Activated CD4-positive, alpha-beta T cell treated with anti-CD3 and anti-CD28 coated beads, Interleukin-2, amount 50 U/mL, for 4 hours (primary cell): ENCODE measurements around the gene MUCL3.
"Not testable (repeated sequence)": the region's sequence is repeated elsewhere in the genome, so short reads cannot be mapped to it uniquely, and the experiment has no call there.

ENCODE experiments used
- DNase-seq, 2 experiments: peaks; one replicate each; pipeline ENCODE4 v3.0.0-alpha.2; 2020

The MUCL3 gene

GRCh38 chr6:30947231-30947630 lies 6.5 kb downstream of the MUCL3 start:
- no peak for DNase-seq

- no peak for DNase-seq
Measured at GRCh38 chr6:30948811-30949210, 8.0 kb downstream of the MUCL3 start.

DNA sequence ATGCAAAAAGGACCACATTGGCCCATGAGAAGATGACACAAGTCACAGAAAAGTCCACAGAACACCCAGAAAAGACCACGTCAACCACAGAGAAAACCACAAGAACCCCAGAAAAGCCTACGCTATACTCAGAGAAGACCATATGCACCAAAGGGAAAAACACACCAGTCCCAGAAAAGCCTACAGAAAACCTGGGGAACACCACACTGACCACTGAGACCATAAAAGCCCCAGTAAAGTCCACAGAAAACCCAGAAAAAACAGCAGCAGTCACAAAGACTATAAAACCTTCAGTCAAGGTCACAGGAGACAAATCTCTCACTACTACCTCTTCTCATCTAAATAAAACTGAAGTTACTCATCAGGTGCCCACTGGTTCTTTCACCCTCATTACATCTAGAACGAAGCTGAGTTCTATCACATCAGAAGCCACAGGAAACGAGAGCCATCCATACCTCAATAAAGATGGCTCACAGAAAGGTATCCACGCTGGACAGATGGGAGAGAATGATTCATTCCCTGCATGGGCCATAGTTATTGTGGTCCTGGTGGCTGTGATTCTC lies 11.2 kb downstream of the MUCL3 start:
- DNase-seq: no peak

GRCh38 chr6:30954631-30955366 lies 14.0 kb downstream of the MUCL3 start:
- no peak for DNase-seq

GRCh38 chr6:30955367-30956042 lies 14.7 kb downstream of the MUCL3 start:
- peak; percentile 44 to 47 for DNase-seq

GRCh38 chr6:30957716-30958115 lies 16.9 kb downstream of the MUCL3 start:
- no peak for DNase-seq

DNA sequence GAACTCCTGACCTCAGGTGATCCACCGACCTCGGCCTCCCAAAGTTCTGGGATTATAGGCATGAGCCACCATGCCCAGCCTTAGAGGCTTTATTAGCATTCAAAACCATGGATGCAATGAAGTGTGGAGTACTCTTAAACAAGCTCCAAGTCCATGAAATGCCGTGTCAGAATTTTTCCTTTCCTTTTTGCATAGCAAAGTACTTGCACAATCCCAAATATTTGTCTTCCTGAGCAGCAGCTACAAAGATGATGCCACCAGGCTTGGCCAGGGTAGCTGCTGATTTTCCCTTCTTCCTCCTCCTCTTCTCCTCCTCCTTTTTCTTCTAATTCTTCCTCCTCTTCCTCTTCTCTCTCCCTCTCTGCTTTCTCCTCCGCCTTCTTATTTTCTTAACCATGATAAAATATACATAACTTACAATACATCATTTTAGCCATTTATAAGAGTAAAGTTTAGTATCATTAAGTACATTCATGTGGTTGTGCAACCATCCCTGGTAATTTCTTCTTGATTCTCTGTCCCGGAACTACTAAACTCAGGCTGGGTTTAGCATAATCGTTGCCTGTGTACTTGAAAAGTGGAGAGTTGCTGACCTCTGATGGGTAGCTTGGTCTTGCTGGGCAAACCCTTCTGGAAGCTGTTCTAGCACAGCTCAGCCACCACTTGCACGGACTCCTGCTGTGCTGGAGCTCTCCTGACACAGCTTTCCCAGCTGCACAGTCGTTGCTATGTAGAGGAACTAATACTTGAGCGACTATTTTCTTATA lies 20.3 kb downstream of the MUCL3 start:
- no peak for DNase-seq

GRCh38 chr6:30962716-30963115 lies 21.9 kb downstream of the MUCL3 start:
- DNase-seq: no peak

GRCh38 chr6:30963641-30964040 lies 22.9 kb downstream of the MUCL3 start:
- DNase-seq: no peak

DNA sequence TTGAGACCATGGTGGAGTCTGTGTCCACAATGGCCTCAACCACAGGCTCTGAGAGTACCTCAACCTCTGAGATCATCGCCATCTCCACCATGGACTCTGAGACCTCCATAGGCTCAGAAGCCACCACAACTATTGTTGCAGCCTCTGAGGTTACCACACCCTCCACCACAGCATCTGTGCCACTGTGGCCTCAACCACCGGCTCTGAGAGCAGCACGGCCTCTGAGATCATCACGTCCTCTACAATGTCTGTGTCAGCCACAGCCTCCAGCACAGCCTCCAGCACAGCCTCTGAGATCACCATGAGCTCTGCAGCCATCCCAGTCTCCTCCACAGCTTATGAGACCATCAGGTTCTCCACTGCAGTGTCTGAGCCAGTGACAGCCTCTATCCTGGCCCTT lies 23.3 kb downstream of the MUCL3 start:
- DNase-seq: no peak

DNA sequence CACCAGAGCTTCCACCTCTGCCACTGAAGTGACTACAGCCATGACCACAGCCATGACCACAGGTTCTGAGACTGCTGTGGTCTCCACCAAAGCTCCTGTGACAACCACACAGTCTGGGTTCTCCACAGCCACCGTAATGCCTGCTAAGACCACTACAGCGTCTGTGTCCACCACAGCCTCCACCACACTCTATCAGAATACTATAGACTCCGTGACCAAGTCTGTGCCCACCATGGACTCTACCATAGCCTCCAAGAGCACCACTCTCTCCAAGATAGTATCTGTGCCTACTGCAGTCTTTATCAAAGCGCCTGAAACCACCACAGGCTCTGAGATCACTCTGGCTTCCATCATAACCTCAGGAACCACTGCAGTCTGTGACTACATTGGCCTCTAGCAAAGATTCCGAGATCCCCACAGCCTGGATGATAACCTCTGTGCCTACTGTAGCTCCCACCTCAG lies 24.4 kb downstream of the MUCL3 start:
- no peak for DNase-seq

GRCh38 chr6:30966154-30966553 lies 25.4 kb downstream of the MUCL3 start:
- no peak for DNase-seq

DNA sequence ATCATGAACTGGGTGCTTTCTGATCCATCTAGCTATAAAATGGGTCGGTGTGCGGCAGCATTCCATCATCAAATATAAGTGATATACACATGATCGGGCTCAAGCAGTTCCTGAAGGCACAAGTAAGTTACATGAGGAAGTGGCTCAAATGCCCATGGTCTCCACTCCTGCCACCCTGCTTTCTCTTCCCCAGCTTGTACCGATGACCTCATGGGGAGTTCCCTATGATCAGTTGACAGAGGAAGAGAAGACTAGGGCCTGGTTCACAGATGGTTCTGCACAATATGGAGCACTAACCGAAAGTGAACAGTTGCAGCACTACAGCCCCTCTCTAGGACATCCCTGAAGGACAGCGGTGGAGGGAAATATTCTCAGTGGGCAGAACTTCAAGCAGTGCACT lies 28.4 kb downstream of the MUCL3 start:
- DNase-seq: not testable (repeated sequence)

- no peak for DNase-seq
Measured at GRCh38 chr6:30970946-30971345, 30.2 kb downstream of the MUCL3 start.

DNA sequence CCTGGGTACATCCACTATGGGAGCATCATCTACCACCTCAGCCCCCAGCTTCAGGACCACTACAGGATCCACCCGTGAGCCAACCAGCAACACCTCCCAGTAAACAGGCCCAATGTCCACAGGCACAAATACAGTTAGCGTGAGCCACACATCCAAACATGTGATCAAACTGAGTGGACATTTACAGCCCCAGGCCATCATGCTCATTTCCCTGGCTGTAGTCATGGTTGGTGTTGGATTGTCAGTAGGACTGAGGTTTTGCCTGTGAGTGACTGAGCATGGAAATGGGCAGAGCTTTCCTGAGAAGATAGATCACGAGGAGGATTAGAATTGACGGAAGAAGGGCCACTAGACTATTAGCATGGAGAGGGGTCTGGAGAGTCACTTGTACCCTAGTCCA lies 32.0 kb downstream of the MUCL3 start:
- no peak for DNase-seq

DNA sequence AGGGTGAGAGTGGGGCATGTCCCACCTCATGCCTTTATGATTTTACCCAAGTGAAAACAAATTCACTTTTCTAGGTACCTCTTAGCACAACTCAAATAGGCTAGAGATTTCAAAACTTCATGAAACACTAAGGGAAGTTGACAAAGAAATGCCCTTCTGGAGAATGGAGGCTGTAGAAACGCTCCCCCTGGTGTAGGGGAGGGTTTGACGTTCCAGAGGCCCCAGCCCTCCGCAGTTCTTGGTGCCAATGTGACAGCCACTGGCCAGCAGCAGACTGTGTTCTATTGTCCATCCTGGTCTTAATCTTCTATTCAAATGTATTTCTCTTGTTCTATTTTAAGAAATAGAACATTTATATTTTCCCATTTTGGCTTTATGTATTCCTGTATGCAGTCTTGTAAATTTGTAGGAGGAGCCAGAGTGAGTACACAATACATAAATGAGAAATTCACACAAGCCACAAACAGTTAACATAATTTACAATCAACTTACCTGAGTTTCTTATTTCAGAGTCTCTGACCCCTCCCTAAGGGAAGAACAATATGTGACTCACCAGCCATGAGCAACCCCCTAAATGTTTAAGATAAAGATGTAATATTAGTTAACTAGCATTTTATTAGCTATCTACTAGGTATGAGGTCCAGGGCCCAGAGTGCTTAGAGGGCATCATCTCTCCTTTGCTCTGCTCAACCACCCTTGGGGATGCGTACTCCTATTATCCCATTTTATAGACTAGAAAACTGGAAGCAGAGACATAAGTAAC lies 33.9 kb downstream of the MUCL3 start:
- DNase-seq: no peak

DNA sequence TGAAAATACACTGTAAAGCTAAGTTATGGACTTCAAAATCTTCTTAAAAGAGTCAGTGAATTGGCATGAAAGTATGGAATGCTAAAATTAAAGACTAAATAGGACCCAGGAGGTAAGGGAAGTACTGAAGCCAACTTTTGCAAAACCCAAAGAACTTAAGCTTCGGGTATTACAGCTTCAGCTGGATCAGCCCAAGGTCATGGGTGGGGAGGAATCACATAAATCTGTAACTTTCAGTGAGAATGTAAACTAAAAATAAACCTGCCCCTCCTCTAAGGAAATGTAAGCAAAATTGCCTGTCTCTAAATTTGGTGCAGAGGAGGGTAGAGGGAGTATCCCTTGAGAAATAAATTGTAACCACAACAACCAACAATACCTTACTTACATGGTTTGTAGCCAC lies 38.4 kb downstream of the MUCL3 start:
- no peak for DNase-seq

- no peak for DNase-seq
Measured at GRCh38 chr6:30979690-30980089, 38.9 kb downstream of the MUCL3 start.

- no peak for DNase-seq
Measured at GRCh38 chr6:30981942-30982772, 41.4 kb downstream of the MUCL3 start.

- no peak for DNase-seq
Measured at GRCh38 chr6:30983439-30983838, 42.7 kb downstream of the MUCL3 start, which contains the start of gene MUC21. Gene MUC21 (plus strand): TSS chr6:30983718. CDS start chr6:30983959, 241 bp downstream.

- no peak for DNase-seq
Measured at GRCh38 chr6:30985490-30985889, 44.7 kb downstream of the MUCL3 start.

GRCh38 chr6:30987304-30987703 lies 46.5 kb downstream of the MUCL3 start:
- no peak for DNase-seq
